Lower leg skin (tissue), 4 donors: Measurements from ENCODE around the gene CLN6. TPM values are rescaled to one million over a fixed set of nuclear protein-coding genes. Genes with fewer than 3 reads are reported as not detected.
A peak's percentile ranks its signal among the peaks of the same experiment; 100 is the strongest.

Experiments
- DNase-seq, 2 donors: peaks; one replicate each; pipeline ENCODE4 v3.0.0-alpha.2; 2019; ENCODE audit warnings: low spot score in 2 of 2
- H3K4me3 ChIP-seq: fragments of 200-600 bp; sonication (generic); 2 replicates; pipeline ENCODE4 v1.5.1; 2017; ENCODE audit warnings: mild to moderate bottlenecking, low read depth; ENCODE audit not compliant: poor library complexity, severe bottlenecking
- POLR2A ChIP-seq, 2 donors: fragments of 450-650 bp; IDR thresholded peaks; one replicate each; pipeline ENCODE4 v1.6.1; 2016 to 2017; ENCODE audit warnings: antibody characterized with exemption in 2 of 2, mild to moderate bottlenecking in 1 of 2, moderate library complexity in 1 of 2
- WGBS, 2 donors: methylation state at CpG; one replicate each; pipeline ENCODE4 v1.1.5; 2018; 5-methylcytosine and 5-hydroxymethylcytosine counted together
- intact Hi-C: fragments of 100-400 bp; cut with DNase I; formaldehyde crosslinking; loops from one replicate; pipeline ENCODE4 v1.15.0; 2023; ENCODE audit warnings: low total_unique reads
- total RNA-seq, 4 donors: library from RNA; depleted of rRNA; stranded (reverse); fragments of >200 nt; gene quantifications; one replicate each; pipeline ENCODE4 v1.1.0, GENCODE V29; 2016
- TF ChIP-seq, protein P1 (sequence below), 3 donors: fragments of 450-650 bp; IDR thresholded peaks; one replicate each; pipeline ENCODE4 v1.5.1; 2016; ENCODE audit warnings: antibody characterized with exemption in 3 of 3, mild to moderate bottlenecking in 3 of 3, moderate library complexity in 2 of 3

CLN6 gene
- total RNA-seq, 4 donors from 2014 or later: 9.9 to 22.5 (median 15.1) TPM

DNA sequence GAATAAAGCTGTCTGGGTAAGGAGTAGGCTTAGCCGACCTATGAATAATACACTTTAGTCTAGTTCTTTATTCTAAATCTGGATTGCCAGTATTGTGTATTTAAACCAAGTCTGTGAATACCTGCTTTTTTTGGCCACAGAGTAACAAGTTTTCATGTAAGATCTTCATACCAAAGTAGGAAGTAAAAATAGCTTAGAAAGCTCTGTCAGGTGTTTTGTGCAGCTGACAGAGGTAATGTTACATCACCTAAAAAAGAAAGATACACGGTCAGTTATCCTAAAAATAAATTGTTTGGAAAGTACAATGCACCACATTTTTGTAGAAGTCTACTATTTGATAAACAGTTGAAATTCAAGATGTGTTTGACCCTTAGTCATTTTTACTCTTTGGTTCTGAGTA, 40.9 kb downstream of the CLN6 start:
- no peak overlapping the region for H3K4me3 ChIP-seq
- intact Hi-C loops: no loop called here
- TF ChIP-seq, protein P1, sequence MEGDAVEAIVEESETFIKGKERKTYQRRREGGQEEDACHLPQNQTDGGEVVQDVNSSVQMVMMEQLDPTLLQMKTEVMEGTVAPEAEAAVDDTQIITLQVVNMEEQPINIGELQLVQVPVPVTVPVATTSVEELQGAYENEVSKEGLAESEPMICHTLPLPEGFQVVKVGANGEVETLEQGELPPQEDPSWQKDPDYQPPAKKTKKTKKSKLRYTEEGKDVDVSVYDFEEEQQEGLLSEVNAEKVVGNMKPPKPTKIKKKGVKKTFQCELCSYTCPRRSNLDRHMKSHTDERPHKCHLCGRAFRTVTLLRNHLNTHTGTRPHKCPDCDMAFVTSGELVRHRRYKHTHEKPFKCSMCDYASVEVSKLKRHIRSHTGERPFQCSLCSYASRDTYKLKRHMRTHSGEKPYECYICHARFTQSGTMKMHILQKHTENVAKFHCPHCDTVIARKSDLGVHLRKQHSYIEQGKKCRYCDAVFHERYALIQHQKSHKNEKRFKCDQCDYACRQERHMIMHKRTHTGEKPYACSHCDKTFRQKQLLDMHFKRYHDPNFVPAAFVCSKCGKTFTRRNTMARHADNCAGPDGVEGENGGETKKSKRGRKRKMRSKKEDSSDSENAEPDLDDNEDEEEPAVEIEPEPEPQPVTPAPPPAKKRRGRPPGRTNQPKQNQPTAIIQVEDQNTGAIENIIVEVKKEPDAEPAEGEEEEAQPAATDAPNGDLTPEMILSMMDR (IDR thresholded peaks at IDR 0.05): no peak
- TF ChIP-seq POLR2A (IDR thresholded peaks at IDR 0.05): no peak
- WGBS, 2 donors: 81% methylated on average over 2 of the region's 2 CpGs
- DNase-seq: no peak

DNA sequence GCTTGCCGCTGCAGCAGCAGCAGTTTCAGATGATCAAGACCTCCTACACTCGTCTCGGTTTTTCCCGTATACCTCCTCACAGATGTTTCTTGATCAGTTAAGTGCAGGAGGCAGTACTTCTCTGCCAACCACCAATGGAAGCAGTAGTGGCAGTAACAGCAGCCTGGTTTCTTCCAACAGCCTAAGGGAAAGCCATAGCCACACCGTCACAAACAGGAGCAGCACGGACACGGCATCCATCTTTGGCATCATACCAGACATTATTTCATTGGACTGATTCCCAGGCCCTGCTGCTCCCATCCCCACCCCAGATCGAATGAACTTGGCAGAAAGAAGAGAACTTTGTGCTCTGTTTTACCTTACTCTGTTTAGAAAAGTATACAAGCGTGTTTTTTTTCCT, 42.0 kb downstream of the CLN6 start:
- H3K4me3 ChIP-seq: no peak overlapping the region
- intact Hi-C loops: no loop called here
- WGBS, 2 donors: 17 to 39% methylated on average over 9 of the region's 9 CpGs
- DNase-seq: peak in 1 of 2 donors; percentile 50
- TF ChIP-seq, protein P1 (IDR thresholded peaks at IDR 0.05): no peak
- TF ChIP-seq POLR2A (IDR thresholded peaks at IDR 0.05): no peak

DNA sequence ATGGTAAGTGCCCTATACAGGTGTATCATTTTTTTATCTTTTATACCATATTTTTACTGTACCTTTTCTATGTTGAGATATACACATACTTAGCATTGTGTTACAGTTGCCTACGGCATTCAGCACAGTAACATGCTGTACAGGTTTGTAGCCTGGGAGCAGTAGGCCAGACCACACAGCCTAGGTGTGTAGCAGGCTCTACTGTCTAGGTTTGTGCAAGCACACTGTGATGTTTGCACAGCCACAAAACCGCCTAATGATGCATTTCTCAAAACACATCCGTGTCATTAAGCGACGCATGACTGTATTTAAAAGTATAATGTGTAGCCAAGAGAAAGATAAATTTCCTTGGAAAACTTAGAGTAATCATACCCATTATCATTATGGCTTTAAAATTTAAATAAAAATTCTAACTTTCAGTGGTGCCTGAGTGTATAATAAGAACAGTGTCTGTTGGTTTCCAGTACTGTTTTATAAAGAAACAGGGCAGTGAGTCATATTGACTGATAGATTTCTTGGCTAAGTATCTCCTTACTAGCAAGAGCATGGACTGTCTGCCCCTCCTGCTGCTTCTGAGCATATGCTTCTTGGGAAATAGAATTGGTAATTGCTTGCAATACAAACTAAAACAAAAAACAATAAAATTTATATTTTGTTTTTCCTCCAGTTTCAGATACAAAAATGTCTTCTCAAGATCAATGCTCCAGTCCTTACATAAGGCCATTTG, 42.7 kb downstream of the CLN6 start:
- DNase-seq: no peak
- H3K4me3 ChIP-seq: no peak overlapping the region
- 71 to 86% methylated on average over 5 of the region's 5 CpGs for WGBS, 2 donors
- TF ChIP-seq POLR2A (IDR thresholded peaks at IDR 0.05): no peak
- TF ChIP-seq, protein P1 (IDR thresholded peaks at IDR 0.05): no peak
- intact Hi-C loops: no loop called here

DNA sequence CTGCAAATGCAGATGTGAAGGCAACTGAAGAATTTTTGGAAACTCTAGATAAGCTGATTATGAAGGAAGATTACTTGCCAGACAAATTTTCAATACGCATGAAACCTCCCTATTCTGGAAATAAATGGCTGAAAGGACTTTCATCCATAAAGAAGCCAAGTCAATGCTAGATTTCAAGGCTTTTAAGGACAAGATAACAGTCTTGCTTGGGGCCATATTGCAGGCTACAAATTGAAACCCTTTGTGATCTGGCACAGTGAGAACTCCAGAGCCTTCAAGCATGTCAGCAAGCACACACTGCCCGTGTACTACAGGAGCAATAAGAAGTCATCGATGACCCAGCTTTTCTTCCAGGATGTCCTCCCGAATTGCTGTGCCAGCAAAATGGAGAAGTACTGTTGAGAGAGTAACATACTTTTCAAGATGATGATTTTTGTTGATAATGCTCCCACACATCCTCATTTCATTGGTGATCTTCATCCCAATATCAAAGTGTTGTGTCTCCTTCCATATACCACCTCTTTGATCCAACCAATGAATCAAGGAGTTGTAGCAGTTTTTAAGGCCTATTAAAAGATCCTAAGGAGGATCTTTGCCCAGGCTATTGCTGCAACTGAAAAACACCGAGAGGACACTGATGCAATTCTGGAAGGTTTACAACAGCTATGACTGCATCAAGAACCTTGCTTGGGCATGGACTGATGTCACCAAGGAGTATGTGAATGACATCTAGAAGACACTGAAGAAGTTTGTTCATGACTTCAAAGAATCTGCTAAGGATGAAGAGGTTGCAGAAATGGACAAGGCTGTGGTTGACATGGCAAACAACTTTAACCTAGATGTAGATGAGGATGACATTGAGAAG, 44.7 kb downstream of the CLN6 start:
- no peak for DNase-seq
- H3K4me3 ChIP-seq: no peak overlapping the region
- TF ChIP-seq, protein P1 (IDR thresholded peaks at IDR 0.05): no peak
- TF ChIP-seq POLR2A (IDR thresholded peaks at IDR 0.05): no peak
- intact Hi-C loops: no loop called here
- WGBS, 2 donors: 76 to 81% methylated on average over 5 of the region's 5 CpGs

DNA sequence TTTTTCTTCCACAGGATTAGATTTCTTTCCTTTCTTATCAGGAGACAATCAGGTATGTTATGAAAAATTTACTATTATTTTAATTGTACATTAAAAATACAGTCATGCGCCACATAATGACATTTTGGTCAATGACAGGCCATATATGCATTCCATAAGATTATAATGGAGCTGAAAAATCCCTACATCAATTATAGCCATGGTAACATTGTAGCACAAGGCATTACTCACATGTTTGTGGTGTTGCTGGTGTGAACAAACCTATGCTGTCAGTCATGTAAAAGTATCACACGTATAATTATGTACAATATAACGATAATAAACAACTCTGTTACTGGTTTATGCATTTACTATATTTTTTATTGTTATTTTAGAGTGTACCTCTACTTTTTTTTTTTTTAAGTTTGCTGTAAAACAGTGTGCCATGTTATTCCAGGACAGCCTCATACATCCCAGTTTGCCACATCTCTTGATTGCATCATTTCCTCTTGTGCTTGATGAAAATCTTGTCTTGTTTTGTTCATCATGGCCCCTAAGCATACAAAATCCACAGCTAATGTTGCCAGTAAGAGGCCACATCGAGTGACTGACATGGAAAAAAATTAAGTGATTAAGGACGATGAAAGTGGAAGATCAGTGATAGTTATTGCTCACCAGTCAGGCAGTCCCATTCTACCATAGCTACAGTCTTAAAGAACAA, 45.8 kb downstream of the CLN6 start:
- WGBS, 2 donors: 84 to 89% methylated on average over 5 of the region's 5 CpGs
- DNase-seq: no peak
- H3K4me3 ChIP-seq: no peak overlapping the region
- TF ChIP-seq POLR2A (IDR thresholded peaks at IDR 0.05): no peak
- TF ChIP-seq, protein P1 (IDR thresholded peaks at IDR 0.05): no peak
- intact Hi-C loops: no loop called here
